Measurements from ENCODE around the gene PTGIR.

DNA sequence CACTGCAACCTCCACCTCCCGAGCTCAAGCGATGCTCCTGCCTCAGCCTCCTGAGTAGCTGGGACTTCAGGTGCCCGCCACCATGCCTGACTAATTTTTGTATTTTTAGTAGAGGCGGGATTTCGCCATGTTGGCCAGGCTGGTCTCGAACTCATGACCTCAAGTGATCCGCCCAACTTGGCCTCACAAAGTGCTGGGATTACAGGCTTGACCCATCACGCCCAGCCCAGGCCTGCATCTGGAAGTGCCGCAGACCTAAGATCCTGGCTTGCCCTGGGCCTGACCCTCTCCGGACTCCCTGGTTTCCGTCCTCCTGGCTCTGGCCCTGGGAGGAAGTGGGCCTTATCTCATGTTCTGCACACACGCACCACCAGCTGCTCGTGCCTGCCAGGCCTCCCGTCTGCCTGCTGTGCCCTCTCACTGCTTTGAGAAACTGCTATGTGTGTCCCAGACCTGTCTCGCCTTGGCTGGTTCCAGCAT, 4.7 kb upstream of the PTGIR start:
- no peak for TF ChIP-seq EZH2 (IDR thresholded peaks at IDR 0.05; ENCODE audit: low read length, missing control alignments)
- TF ChIP-seq, protein P1, sequence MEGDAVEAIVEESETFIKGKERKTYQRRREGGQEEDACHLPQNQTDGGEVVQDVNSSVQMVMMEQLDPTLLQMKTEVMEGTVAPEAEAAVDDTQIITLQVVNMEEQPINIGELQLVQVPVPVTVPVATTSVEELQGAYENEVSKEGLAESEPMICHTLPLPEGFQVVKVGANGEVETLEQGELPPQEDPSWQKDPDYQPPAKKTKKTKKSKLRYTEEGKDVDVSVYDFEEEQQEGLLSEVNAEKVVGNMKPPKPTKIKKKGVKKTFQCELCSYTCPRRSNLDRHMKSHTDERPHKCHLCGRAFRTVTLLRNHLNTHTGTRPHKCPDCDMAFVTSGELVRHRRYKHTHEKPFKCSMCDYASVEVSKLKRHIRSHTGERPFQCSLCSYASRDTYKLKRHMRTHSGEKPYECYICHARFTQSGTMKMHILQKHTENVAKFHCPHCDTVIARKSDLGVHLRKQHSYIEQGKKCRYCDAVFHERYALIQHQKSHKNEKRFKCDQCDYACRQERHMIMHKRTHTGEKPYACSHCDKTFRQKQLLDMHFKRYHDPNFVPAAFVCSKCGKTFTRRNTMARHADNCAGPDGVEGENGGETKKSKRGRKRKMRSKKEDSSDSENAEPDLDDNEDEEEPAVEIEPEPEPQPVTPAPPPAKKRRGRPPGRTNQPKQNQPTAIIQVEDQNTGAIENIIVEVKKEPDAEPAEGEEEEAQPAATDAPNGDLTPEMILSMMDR (conservative IDR thresholded peaks at IDR 0.05 in 1 of 2, IDR thresholded peaks at IDR 0.05 in 1 of 2; ENCODE audit: low read depth in 1 of 2, low read length in 2 of 2): no peak
